ENCODE data around the gene GPR107. TPM values are rescaled to one million over a fixed set of nuclear protein-coding genes. Genes with fewer than 3 reads are reported as not detected.

The GPR107 gene
- total RNA-seq, 1 donor from 2014 or later = 58.7 TPM

DNA sequence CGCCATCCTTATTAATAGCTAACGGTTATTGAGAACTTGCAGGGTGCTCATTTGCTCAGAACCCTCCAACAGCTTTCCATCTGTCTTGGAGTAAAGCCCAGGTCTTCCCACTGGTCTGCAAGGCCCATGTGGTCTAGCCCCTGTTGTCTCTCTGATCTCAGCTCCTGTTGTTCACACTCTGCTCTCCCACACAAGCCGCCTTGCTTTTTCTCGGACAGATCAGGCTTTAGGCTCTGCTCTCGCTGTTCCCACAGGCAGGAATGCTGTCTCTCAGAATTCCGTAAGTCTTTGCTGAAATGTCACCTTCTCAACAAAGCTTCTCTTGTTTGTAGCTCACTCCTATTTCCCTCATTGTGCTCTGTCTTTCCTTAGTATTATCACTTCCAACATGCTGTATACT lies 34.3 kb downstream of the GPR107 start:
- no peak overlapping the region for H2AFZ ChIP-seq (ENCODE audit: low read depth, low read length)
- FAIRE-seq = no peak
- H3K36me3 ChIP-seq (ENCODE audit: insufficient read depth, low read length) = peaks cover 25% of the 10 kb centered on the region
- TF ChIP-seq EZH2 (IDR thresholded peaks at IDR 0.05; ENCODE audit: insufficient read depth, low read length) = no peak
- TF ChIP-seq, protein P1, sequence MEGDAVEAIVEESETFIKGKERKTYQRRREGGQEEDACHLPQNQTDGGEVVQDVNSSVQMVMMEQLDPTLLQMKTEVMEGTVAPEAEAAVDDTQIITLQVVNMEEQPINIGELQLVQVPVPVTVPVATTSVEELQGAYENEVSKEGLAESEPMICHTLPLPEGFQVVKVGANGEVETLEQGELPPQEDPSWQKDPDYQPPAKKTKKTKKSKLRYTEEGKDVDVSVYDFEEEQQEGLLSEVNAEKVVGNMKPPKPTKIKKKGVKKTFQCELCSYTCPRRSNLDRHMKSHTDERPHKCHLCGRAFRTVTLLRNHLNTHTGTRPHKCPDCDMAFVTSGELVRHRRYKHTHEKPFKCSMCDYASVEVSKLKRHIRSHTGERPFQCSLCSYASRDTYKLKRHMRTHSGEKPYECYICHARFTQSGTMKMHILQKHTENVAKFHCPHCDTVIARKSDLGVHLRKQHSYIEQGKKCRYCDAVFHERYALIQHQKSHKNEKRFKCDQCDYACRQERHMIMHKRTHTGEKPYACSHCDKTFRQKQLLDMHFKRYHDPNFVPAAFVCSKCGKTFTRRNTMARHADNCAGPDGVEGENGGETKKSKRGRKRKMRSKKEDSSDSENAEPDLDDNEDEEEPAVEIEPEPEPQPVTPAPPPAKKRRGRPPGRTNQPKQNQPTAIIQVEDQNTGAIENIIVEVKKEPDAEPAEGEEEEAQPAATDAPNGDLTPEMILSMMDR (IDR thresholded peaks at IDR 0.05; ENCODE audit: insufficient read depth, low read depth, low read length) = no peak
- Mint-ChIP-seq H3K27ac (ENCODE audit: unreplicated experiment) (no peak overlapping the region), H3K27me3 (ENCODE audit: low read depth, unreplicated experiment) (no peaks in the 10 kb centered on the region), H3K4me1 (ENCODE audit: low read depth, unreplicated experiment) (peaks cover 7% of the 10 kb centered on the region), H3K4me3 (ENCODE audit: unreplicated experiment) (no peak overlapping the region), H3K36me3 (ENCODE audit: low read depth, unreplicated experiment) (peaks cover 12% of the 10 kb centered on the region), H3K9me3 (ENCODE audit: unreplicated experiment) (peaks cover 2% of the 10 kb centered on the region)
- no peak for DNase-seq (ENCODE audit: low read depth)
- no peak overlapping the region for H3K4me3 ChIP-seq (ENCODE audit: insufficient read depth, low read depth, low read length)
- no peak overlapping the region for H3K27ac ChIP-seq (ENCODE audit: low read depth, low read length)
- no peaks in the 10 kb centered on the region for H3K4me1 ChIP-seq (ENCODE audit: insufficient read depth, low read length)
- no peaks in the 10 kb centered on the region for H4K20me1 ChIP-seq (ENCODE audit: insufficient read depth, low read length)
- H3K9ac ChIP-seq (ENCODE audit: low read length) = no peak overlapping the region
- no peaks in the 10 kb centered on the region for H3K9me3 ChIP-seq (ENCODE audit: insufficient read depth, low read depth, low read length)
- H3K79me2 ChIP-seq (ENCODE audit: insufficient read depth, low read length) = no peaks in the 10 kb centered on the region
- no peaks in the 10 kb centered on the region for H3K27me3 ChIP-seq (ENCODE audit: insufficient read depth, low read length)
- H3K4me2 ChIP-seq (ENCODE audit: low read length) = no peak overlapping the region

DNA sequence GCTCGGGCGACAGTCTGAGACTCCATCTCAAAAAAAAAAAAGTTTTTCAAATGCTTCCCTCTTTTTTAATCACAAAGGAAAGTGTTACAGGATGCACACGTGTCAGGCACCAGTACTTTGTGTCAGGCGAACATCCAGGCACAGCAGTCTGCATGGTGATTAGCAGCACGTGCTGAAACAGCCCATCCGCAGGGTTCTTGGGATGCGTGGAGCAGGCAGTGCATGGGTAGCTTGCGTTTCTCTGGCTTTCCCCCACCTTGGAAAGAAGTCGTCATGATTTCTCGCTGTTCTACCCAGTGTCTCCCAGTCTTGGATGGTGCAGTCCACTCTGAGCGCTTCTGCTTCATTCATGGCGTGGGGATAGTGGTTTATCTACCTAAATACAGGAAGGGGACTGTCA lies 35.4 kb downstream of the GPR107 start:
- H2AFZ ChIP-seq (ENCODE audit: low read depth, low read length) = no peak overlapping the region
- TF ChIP-seq, protein P1 (IDR thresholded peaks at IDR 0.05; ENCODE audit: insufficient read depth, low read depth, low read length) = no peak
- no peak for TF ChIP-seq EZH2 (IDR thresholded peaks at IDR 0.05; ENCODE audit: insufficient read depth, low read length)
- Mint-ChIP-seq H3K9me3 (ENCODE audit: unreplicated experiment) (peaks cover 2% of the 10 kb centered on the region), H3K4me3 (ENCODE audit: unreplicated experiment) (no peak overlapping the region), H3K4me1 (ENCODE audit: low read depth, unreplicated experiment) (peaks cover 7% of the 10 kb centered on the region), H3K27ac (ENCODE audit: unreplicated experiment) (no peak overlapping the region), H3K27me3 (ENCODE audit: low read depth, unreplicated experiment) (no peaks in the 10 kb centered on the region), H3K36me3 (ENCODE audit: low read depth, unreplicated experiment) (peaks cover 15% of the 10 kb centered on the region)
- no peaks in the 10 kb centered on the region for H4K20me1 ChIP-seq (ENCODE audit: insufficient read depth, low read length)
- H3K27me3 ChIP-seq (ENCODE audit: insufficient read depth, low read length) = no peaks in the 10 kb centered on the region
- H3K4me2 ChIP-seq (ENCODE audit: low read length) = no peak overlapping the region
- no peak for DNase-seq (ENCODE audit: low read depth)
- H3K9me3 ChIP-seq (ENCODE audit: insufficient read depth, low read depth, low read length) = no peaks in the 10 kb centered on the region
- H3K27ac ChIP-seq (ENCODE audit: low read depth, low read length) = no peak overlapping the region
- no peaks in the 10 kb centered on the region for H3K4me1 ChIP-seq (ENCODE audit: insufficient read depth, low read length)
- no peak overlapping the region for H3K4me3 ChIP-seq (ENCODE audit: insufficient read depth, low read depth, low read length)
- H3K79me2 ChIP-seq (ENCODE audit: insufficient read depth, low read length) = no peaks in the 10 kb centered on the region
- no peak overlapping the region for H3K9ac ChIP-seq (ENCODE audit: low read length)
- peaks cover 21% of the 10 kb centered on the region for H3K36me3 ChIP-seq (ENCODE audit: insufficient read depth, low read length)
- no peak for FAIRE-seq

DNA sequence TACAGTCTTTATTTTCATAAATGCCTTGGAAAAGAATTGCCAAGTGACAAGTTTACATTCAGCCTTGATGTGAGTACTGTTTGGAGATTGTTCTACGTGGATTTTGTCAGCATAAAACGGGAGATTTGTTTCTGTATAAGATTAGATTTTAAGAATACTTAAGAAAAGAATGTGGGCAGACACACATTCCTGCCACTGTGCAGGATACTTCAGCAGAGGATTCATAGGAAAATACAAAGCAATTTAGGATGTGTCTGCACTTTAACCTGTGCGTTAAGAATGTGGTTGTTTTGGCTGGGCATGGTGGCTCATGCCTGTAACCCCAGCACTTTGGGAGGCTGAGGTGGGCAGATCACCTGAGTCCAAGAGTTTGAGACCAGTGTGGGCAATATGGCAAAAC lies 37.2 kb downstream of the GPR107 start:
- Histone ChIP-seq H3K79me2 (ENCODE audit: insufficient read depth, low read length) (no peaks in the 10 kb centered on the region), H4K20me1 (ENCODE audit: insufficient read depth, low read length) (no peaks in the 10 kb centered on the region), H3K4me2 (ENCODE audit: low read length) (no peak overlapping the region), H3K27ac (ENCODE audit: low read depth, low read length) (no peak overlapping the region), H3K9ac (ENCODE audit: low read length) (no peak overlapping the region), H3K27me3 (ENCODE audit: insufficient read depth, low read length) (no peaks in the 10 kb centered on the region), H3K36me3 (ENCODE audit: insufficient read depth, low read length) (peaks cover 27% of the 10 kb centered on the region), H3K4me1 (ENCODE audit: insufficient read depth, low read length) (no peaks in the 10 kb centered on the region), H2AFZ (ENCODE audit: low read depth, low read length) (no peak overlapping the region), H3K9me3 (ENCODE audit: insufficient read depth, low read depth, low read length) (no peaks in the 10 kb centered on the region), H3K4me3 (ENCODE audit: insufficient read depth, low read depth, low read length) (no peak overlapping the region)
- no peak for FAIRE-seq
- Mint-ChIP-seq H3K36me3 (ENCODE audit: low read depth, unreplicated experiment) (peaks cover 16% of the 10 kb centered on the region), H3K4me1 (ENCODE audit: low read depth, unreplicated experiment) (peaks cover 7% of the 10 kb centered on the region), H3K9me3 (ENCODE audit: unreplicated experiment) (no peaks in the 10 kb centered on the region), H3K4me3 (ENCODE audit: unreplicated experiment) (no peak overlapping the region), H3K27me3 (ENCODE audit: low read depth, unreplicated experiment) (no peaks in the 10 kb centered on the region), H3K27ac (ENCODE audit: unreplicated experiment) (no peak overlapping the region)
- no peak for TF ChIP-seq EZH2 (IDR thresholded peaks at IDR 0.05; ENCODE audit: insufficient read depth, low read length)
- TF ChIP-seq, protein P1 (IDR thresholded peaks at IDR 0.05; ENCODE audit: insufficient read depth, low read depth, low read length) = peak; percentile 7
- DNase-seq (ENCODE audit: low read depth) = no peak

All from astrocyte (in vitro differentiated cells and primary cell).